Kasumi-1 (cell line): Measurements from ENCODE around the gene TAS2R60.
A peak's percentile ranks its signal among the peaks of the same experiment; 100 is the strongest.
"Not testable (repeated sequence)": the region's sequence is repeated elsewhere in the genome, so short reads cannot be mapped to it uniquely, and the experiment has no call there.

Experiments used
- DNase-seq, 2 experiments: peaks; one replicate each; lab custom pipeline; 2025; lab: John Stamatoyannopoulos, UW

Gene TAS2R60

DNA sequence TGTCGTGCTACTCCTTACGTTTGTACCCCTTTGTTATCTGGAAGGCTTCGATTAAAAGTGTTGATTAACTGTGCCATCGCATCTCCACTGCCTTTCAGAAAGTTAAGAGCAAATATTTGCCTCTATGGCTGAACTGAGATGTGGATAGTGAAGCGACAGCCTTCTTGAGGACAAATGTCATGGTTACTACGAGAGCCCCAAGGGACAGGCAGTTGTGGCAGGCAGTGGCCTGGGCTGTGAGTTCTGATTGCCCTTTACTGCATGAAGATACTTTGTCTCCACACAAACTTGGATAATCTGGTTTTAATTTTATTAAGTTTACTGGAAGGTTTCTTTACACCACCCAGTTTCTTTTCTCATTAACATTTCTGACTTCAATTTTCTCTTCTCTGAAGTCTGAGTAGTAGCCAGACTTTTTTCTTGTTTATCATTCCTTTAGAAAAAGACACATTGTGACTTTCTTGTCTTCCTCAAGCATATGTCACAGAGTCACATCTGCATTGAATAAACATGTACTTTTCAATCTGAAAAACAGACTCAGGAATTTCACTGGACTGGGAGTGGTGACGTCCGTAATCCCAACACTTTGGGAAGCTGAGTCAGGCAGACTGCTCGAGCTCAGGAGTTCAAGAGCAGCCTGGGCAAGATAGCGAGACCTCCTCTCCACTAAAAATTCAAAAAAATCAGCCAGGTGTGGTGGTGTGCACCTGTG lies 36.0 kb downstream of the TAS2R60 start:
- DNase-seq = no peak

DNA sequence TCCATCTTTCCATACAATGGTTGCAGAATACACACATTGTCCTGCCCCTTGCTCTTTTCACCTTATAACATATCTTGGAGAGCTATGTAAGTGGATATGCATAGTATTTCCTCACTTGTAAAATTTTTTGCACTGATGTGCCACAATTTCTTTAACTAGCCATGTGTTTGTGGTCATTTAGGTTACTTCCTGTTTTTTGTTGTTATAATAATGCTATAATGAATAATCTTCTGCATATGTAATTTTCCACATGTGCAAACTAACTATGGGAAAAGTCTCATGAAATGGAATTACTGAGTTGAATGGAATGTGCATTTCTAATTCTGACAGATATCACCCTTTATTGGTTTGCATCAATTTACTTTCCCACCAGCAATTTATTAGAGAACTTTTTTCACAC lies 37.2 kb downstream of the TAS2R60 start:
- no peak for DNase-seq

- no peak for DNase-seq
Measured at GRCh38 chr7:143484119-143484518, 40.9 kb downstream of the TAS2R60 start.

DNA sequence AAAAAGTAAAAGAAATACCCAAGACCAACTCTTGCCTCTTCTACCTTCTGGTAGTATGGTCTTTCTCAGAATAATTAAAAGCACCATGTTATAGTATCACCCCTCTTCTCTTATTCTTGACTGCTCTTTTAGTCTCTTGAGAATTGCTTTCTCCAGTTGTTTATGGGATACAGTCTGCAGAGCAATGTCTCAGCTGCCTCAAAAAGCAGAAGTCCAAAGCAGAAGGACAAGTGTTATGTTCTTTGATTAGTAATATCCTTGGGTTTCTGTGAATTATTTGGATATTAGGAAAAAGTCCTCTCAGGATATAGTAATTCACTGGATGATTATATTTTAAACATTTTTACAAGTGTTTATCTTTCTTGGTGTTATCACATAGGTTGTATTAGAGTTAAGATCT lies 41.8 kb downstream of the TAS2R60 start:
- peak in 1 of 2 experiments; percentile 28 for DNase-seq

DNA sequence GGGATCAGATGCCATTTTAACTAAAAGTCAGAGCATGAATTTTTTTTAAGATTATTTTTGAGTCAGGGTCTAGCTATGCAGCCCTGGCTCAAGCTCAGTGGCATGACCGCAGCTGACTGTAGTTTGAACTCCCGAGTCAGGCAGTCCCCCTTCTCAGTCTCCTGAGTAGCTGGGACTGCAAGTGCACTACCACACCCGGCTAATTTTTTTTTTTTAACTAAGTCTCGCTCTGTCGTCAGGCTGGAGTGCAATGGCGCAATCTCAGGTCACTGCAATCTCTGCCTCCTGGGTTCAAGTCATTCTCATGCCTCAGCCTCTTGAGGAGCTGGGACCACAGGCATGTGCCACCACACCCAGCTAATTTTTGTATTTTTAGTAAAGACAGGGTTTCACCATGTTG lies 42.2 kb downstream of the TAS2R60 start:
- DNase-seq = no peak

DNA sequence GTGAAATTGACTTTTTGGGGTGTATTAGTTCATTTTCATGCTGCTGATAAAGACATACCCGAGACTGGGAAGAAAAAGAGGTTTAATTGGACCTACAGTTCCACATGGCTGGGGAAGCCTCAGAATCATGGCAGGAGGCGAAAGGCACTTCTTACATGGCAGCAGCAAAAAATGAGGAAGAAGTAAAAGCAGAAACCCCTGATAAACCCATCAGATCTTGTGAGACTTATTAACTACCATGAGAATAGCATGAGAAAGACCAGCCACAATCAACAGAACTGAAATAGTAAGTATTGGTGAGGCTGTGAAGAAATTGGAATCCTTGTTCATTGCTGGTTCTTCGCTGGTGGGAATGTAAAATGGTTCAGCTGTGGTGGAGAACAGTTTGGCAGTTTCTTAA lies 43.0 kb downstream of the TAS2R60 start:
- DNase-seq = not testable (repeated sequence)

DNA sequence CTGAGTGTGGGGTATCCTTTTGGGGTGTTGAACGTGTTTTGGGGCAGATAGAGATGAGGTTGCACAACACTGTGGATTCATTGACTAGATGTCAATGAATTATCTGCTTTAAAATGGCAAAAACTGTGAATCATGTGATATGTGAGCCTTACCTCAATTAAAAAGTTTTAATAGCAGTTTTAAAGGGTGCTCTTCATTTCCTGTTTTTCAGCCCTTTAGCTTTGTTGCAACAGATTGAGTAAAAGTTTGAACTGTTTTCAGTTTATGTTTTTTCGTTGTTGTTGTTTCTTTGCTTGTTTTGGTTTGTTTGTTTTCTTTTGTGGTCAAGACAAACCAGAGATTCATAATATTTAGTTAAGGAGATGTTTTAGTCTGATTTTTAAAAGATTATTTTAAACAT lies 43.8 kb downstream of the TAS2R60 start:
- no peak for DNase-seq

DNA sequence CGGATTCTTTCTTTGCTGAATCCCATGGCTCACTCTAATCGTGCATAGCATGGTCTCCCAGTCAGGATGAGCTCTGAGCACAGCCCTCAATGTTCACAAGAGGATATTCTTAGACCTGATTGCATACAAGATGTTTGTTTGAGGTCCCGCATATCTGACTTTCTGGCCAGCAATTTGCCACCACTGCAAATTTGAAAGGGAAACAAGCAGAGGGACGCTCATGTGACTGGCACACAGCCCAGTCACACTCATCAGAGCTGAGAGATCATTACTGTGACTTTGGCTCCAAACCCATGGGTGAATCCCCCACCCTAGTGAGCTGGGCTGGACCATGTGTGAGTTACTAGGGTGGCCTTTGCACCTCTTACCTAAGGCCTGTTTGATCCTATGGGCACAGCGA lies 44.3 kb downstream of the TAS2R60 start:
- no peak for DNase-seq

GRCh38 chr7:143490717-143491306 lies 47.6 kb downstream of the TAS2R60 start:
- DNase-seq = peak; percentile 11 to 16

- DNase-seq = peak; percentile 19 to 26
Measured at GRCh38 chr7:143492043-143492471, 48.8 kb downstream of the TAS2R60 start.

- DNase-seq = no peak
Measured at GRCh38 chr7:143492799-143493739, 49.8 kb downstream of the TAS2R60 start.

DNA sequence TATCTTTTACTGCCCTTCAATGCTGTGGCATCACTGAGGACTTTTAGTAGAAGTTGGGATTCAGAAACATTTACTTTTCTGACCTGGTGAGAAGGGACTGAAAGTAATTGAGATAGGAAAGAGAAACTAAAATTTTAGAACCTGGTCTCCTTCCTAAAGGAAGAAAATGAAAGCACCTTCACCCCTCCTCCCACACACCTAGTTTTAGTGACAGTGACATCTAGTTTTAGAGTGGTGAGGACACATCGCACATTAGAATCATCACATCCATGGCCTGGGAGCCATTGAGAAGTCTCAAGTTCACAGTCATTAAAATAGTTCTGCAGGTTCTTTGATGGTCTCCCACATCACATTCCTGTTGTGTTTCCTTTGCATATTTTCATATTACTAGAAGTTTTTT lies 50.5 kb downstream of the TAS2R60 start:
- DNase-seq = no peak
